ENCODE results near the gene RECQL5.

DNA sequence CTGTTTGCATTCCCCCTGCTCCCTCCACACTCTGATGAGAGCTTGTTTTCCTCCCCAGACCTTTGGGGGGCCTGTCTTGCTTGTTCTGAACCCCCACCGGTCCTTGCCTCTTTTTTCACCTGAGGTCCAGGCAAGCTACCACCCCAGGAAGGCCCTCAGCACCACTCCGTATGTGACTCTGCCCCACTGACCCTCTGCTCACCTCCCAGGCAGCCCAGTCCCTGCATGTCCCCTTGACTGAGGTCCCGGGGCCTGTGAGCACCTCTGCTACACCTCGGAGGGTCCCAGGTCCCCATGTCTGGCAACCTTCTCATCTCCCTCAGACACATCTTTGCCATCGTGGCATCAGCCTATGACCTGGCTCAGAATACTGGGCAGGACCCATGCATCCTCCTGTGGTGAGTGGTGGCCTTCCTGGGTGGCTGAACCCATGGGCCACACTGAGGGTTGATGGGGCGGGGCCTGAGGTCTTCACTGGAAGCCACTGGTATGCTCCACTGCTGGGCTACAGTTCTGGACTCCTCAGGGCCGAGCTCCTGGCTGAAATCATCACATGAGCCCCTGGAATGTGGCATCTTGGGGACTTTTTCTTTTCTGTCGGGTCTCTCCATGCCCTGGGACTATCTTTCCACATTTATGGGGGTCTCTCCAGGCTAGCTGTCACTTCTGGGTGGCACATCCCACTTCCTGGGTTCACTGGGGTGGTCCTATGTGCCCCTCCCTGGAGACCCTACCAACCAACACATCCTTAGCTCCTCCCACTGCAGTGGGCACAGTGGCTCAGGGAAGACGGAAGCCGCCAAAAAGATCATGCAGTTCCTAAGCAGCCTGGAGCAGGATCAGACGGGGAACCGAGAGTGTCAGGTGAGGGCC is 75.9 kb downstream of the RECQL5 start:
- TF ChIP-seq, protein P1, sequence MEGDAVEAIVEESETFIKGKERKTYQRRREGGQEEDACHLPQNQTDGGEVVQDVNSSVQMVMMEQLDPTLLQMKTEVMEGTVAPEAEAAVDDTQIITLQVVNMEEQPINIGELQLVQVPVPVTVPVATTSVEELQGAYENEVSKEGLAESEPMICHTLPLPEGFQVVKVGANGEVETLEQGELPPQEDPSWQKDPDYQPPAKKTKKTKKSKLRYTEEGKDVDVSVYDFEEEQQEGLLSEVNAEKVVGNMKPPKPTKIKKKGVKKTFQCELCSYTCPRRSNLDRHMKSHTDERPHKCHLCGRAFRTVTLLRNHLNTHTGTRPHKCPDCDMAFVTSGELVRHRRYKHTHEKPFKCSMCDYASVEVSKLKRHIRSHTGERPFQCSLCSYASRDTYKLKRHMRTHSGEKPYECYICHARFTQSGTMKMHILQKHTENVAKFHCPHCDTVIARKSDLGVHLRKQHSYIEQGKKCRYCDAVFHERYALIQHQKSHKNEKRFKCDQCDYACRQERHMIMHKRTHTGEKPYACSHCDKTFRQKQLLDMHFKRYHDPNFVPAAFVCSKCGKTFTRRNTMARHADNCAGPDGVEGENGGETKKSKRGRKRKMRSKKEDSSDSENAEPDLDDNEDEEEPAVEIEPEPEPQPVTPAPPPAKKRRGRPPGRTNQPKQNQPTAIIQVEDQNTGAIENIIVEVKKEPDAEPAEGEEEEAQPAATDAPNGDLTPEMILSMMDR (optimal IDR thresholded peaks at IDR 0.05 in 1 of 3, IDR thresholded peaks at IDR 0.05 in 1 of 3, conservative IDR thresholded peaks at IDR 0.05 in 1 of 3; ENCODE audit: extremely low read depth in 1 of 3, insufficient read depth in 2 of 3, low read length in 3 of 3) = no peak
- no peak for TF ChIP-seq EZH2 (IDR thresholded peaks at IDR 0.05; ENCODE audit: low read length)
